GM18502 (cell line): ENCODE results near the gene MRPS22.

ENCODE experiments used
- ATAC-seq: cut with Tn5 transposase; IDR thresholded peaks from one replicate; pipeline ENCODE4 v1.9.1; 2021; ENCODE audit warnings: mild to moderate bottlenecking; ENCODE audit not compliant: unreplicated experiment, poor library complexity

MRPS22 gene

GRCh38 chr3:139343895-139344856, at the start of gene MRPS22:
Gene MRPS22 (plus strand): TSS chr3:139344020. CDS start chr3:139344027, 7 bp downstream.
- ATAC-seq, result peak; percentile 98

- ATAC-seq, result no peak
Observed at GRCh38 chr3:139295040-139295439, 48.8 kb upstream of the MRPS22 start.

- no peak for ATAC-seq
Observed at GRCh38 chr3:139296141-139296718, 47.6 kb upstream of the MRPS22 start.

- no peak for ATAC-seq
Observed at GRCh38 chr3:139297588-139298311, 46.1 kb upstream of the MRPS22 start.

- no peak for ATAC-seq
Observed at GRCh38 chr3:139299261-139300132, 44.3 kb upstream of the MRPS22 start.

- no peak for ATAC-seq
Observed at GRCh38 chr3:139300416-139300815, 43.4 kb upstream of the MRPS22 start.

GRCh38 chr3:139301183-139301582, 42.6 kb upstream of the MRPS22 start:
- no peak for ATAC-seq

GRCh38 chr3:139301654-139302053, 42.2 kb upstream of the MRPS22 start:
- no peak for ATAC-seq

- no peak for ATAC-seq
Observed at GRCh38 chr3:139302084-139302800, 41.6 kb upstream of the MRPS22 start.

GRCh38 chr3:139302801-139303113, 41.1 kb upstream of the MRPS22 start:
- no peak for ATAC-seq

GRCh38 chr3:139303216-139303615, 40.6 kb upstream of the MRPS22 start:
- no peak for ATAC-seq

- ATAC-seq, result no peak
Observed at GRCh38 chr3:139304383-139304782, 39.4 kb upstream of the MRPS22 start.

GRCh38 chr3:139306078-139306477, 37.7 kb upstream of the MRPS22 start:
- ATAC-seq, result no peak

GRCh38 chr3:139307072-139307491, 36.7 kb upstream of the MRPS22 start:
- ATAC-seq, result no peak

GRCh38 chr3:139307601-139308555, 35.9 kb upstream of the MRPS22 start:
- no peak for ATAC-seq

GRCh38 chr3:139308560-139308959, 35.3 kb upstream of the MRPS22 start:
- ATAC-seq, result no peak

GRCh38 chr3:139309061-139309591, 34.7 kb upstream of the MRPS22 start:
- ATAC-seq, result no peak

- ATAC-seq, result no peak
Observed at GRCh38 chr3:139309880-139310279, 33.9 kb upstream of the MRPS22 start.
